PC-9 (cell line): ENCODE data around the gene CCNF. TPM values are rescaled to one million over a fixed set of nuclear protein-coding genes. Genes with fewer than 3 reads are reported as not detected.
"Not testable (repeated sequence)": the region's sequence is repeated elsewhere in the genome, so short reads cannot be mapped to it uniquely, and the experiment has no call there.

Source experiments
- BruUV-seq: library from RNA; stranded (reverse); fragments of 400-500 nt; replicated peaks from 2 replicates; lab custom pipeline; 2021; lab: Mats Ljungman, UMichigan
- CTCF ChIA-PET: fragments of 300-600 bp; sonication (Branson Sonifier 250); formaldehyde crosslinking; loops from one replicate; lab custom pipeline; 2022; ENCODE audit warnings: antibody characterized with exemption; lab: Charles Lee
- POLR2A ChIA-PET: fragments of 300-600 bp; sonication (Branson Sonifier 250); formaldehyde crosslinking; loops from one replicate; lab custom pipeline; 2022; ENCODE audit warnings: antibody characterized with exemption; ENCODE audit not compliant: unreplicated experiment; lab: Charles Lee
- DNase-seq, 2 experiments: peaks; one replicate each; pipeline versions ENCODE4 v3.0.0 to v3.0.0-alpha.2; 2015 to 2022; ENCODE audit warnings: mixed read lengths in 1 of 2
- H2AFZ ChIP-seq: fragments of 200-600 bp; sonication (generic); 2 replicates; pipeline ENCODE4 v1.8.1; 2017; ENCODE audit warnings: antibody characterized with exemption
- H3F3A ChIP-seq: fragments of 200-600 bp; sonication (generic); 2 replicates; pipeline ENCODE4 v1.8.1; 2017; ENCODE audit warnings: antibody characterized with exemption, mild to moderate bottlenecking, low read depth; ENCODE audit not compliant: insufficient read depth
- H3K27ac ChIP-seq: fragments of 200-600 bp; sonication (generic); 2 replicates; pipeline ENCODE4 v1.6.1; 2016; ENCODE audit warnings: mixed run types
- H3K27me3 ChIP-seq: fragments of 200-600 bp; sonication (generic); 2 replicates; pipeline ENCODE4 v1.6.1; 2016; ENCODE audit warnings: low read depth, mixed run types; ENCODE audit not compliant: insufficient read depth
- H3K36me3 ChIP-seq: fragments of 200-600 bp; sonication (generic); 2 replicates; pipeline ENCODE4 v1.6.1; 2016; ENCODE audit warnings: low read depth, mixed run types
- H3K4me1 ChIP-seq: fragments of 200-600 bp; sonication (generic); replicated peaks from 2 replicates; pipeline ENCODE4 v1.6.1; 2016; ENCODE audit warnings: mixed run types; ENCODE audit not compliant: insufficient read depth
- H3K4me2 ChIP-seq: fragments of 200-600 bp; sonication (generic); 2 replicates; pipeline ENCODE4 v1.6.1; 2017; ENCODE audit warnings: mixed run types
- H3K4me3 ChIP-seq: fragments of 200-600 bp; sonication (generic); 2 replicates; pipeline ENCODE4 v1.6.1; 2016; ENCODE audit warnings: mixed run types
- H3K79me2 ChIP-seq: fragments of 200-600 bp; sonication (generic); 2 replicates; pipeline ENCODE4 v1.6.1; 2017; ENCODE audit warnings: low read depth, mixed run types
- H3K9me2 ChIP-seq: fragments of 200-600 bp; sonication (generic); 2 replicates; pipeline ENCODE4 v1.8.1; 2017; ENCODE audit warnings: mild to moderate bottlenecking; ENCODE audit not compliant: insufficient read depth
- H3K9me3 ChIP-seq: fragments of 200-600 bp; sonication (generic); 2 replicates; pipeline ENCODE4 v1.8.1; 2016; ENCODE audit warnings: low read depth; ENCODE audit not compliant: insufficient read depth
- H4K20me1 ChIP-seq: fragments of 200-600 bp; sonication (generic); 2 replicates; pipeline ENCODE4 v1.8.1; 2017; ENCODE audit not compliant: insufficient read depth
- CTCF ChIP-seq: fragments of 200-600 bp; sonication (generic); conservative IDR thresholded peaks from 2 replicates; pipeline ENCODE4 v1.6.1; 2017; ENCODE audit warnings: mixed run types, antibody characterized with exemption, mild to moderate bottlenecking, moderate library complexity
- EZH2 ChIP-seq: fragments of 200-600 bp; sonication (generic); IDR thresholded peaks from 2 replicates; pipeline ENCODE4 v1.8.0; 2017; ENCODE audit warnings: antibody characterized with exemption, low read depth
- intact Hi-C: fragments of 100-400 bp; cut with micrococcal nuclease; formaldehyde crosslinking; loops from one replicate; pipeline ENCODE4 v1.10.0; 2022; ENCODE audit not compliant: unreplicated experiment
- total RNA-seq: library from RNA; stranded (reverse); gene quantifications from 2 replicates; pipeline ENCODE4 v1.2.3, GENCODE V29; 2021

CCNF gene
- total RNA-seq, 1 experiment from 2014 or later = 69.0 TPM

GRCh38 chr16:2429771-2430663 is 770 bp downstream of the CCNF start:
- peaks cover 40% of the 10 kb centered on the region for H3K79me2 ChIP-seq
- H3K9me3 ChIP-seq = no peaks in the 10 kb centered on the region
- no peaks in the 10 kb centered on the region for H3K27me3 ChIP-seq
- peak overlapping the region; percentile 99 for H3K4me3 ChIP-seq
- ChIA-PET POLR2A (interaction anchor here (0.7 kb wide), 1 partner anchor 354 kb away, joined by 3 read pairs; no protein-coding TSS in a partner anchor), CTCF (interaction anchor here (0.7 to 0.9 kb wide), 2 partner anchors 28 to 178 kb away, joined by 3 read pairs; no protein-coding TSS in a partner anchor)
- peaks cover 40% of the 10 kb centered on the region for H3K4me1 ChIP-seq
- H3F3A ChIP-seq = peaks cover 23% of the 10 kb centered on the region; the same call in 1 of the 2 replicates
- H4K20me1 ChIP-seq = no peaks in the 10 kb centered on the region; the same call in 1 of the 2 replicates
- TF ChIP-seq CTCF = peak; percentile 42; the same call in 1 of the 2 replicates
- TF ChIP-seq EZH2 = no peak
- TSS peak; percentile 29 for BruUV-seq
- peak in 1 of 2 experiments; percentile 25 for DNase-seq
- no peak overlapping the region for H3K27ac ChIP-seq
- H2AFZ ChIP-seq = peak overlapping the region; percentile 91
- no peaks in the 10 kb centered on the region for H3K9me2 ChIP-seq
- H3K36me3 ChIP-seq = no peaks in the 10 kb centered on the region; the same call in 1 of the 2 replicates
- peak overlapping the region; percentile 87 for H3K4me2 ChIP-seq
- intact Hi-C loops = loop anchor here (2.0 to 5.0 kb wide), 3 partner anchors 72 to 161 kb away; partner anchors contain the start of genes ABCA3 and RNPS1

- Histone ChIP-seq H3K4me1 (peaks cover 25% of the 10 kb centered on the region), H3K79me2 (peaks cover 40% of the 10 kb centered on the region), H2AFZ (no peak overlapping the region), H4K20me1 (no peaks in the 10 kb centered on the region; the same call in 1 of the 2 replicates), H3K4me3 (no peak overlapping the region), H3K9me2 (no peaks in the 10 kb centered on the region), H3F3A (peaks cover 20% of the 10 kb centered on the region; the same call in 1 of the 2 replicates), H3K27ac (no peak overlapping the region), H3K9me3 (no peaks in the 10 kb centered on the region), H3K4me2 (no peak overlapping the region), H3K27me3 (no peaks in the 10 kb centered on the region), H3K36me3 (peaks cover 6% of the 10 kb centered on the region; the same call in 1 of the 2 replicates)
- intact Hi-C loops = no loop called here
- DNase-seq = no peak
- BruUV-seq = no TSS peak
- ChIA-PET CTCF (no interaction called here), POLR2A (no interaction called here)
- no peak for TF ChIP-seq EZH2
- TF ChIP-seq CTCF = peak; percentile 26; the same call in 1 of the 2 replicates
These were observed 3.0 kb downstream of the CCNF start for GRCh38 chr16:2432286-2432685.

- peaks cover 18% of the 10 kb centered on the region for H3K4me1 ChIP-seq
- no peak overlapping the region for H3K4me3 ChIP-seq
- H3K4me2 ChIP-seq = no peak overlapping the region
- intact Hi-C loops = no loop called here
- DNase-seq = no peak
- TF ChIP-seq CTCF = no peak
- no peak for TF ChIP-seq EZH2
- no peaks in the 10 kb centered on the region for H3K27me3 ChIP-seq
- H3K79me2 ChIP-seq = peaks cover 40% of the 10 kb centered on the region
- H2AFZ ChIP-seq = no peak overlapping the region
- no peaks in the 10 kb centered on the region; the same call in 1 of the 2 replicates for H4K20me1 ChIP-seq
- POLR2A ChIA-PET = no interaction called here
- CTCF ChIA-PET = no interaction called here
- no peaks in the 10 kb centered on the region for H3K9me2 ChIP-seq
- no peaks in the 10 kb centered on the region for H3K9me3 ChIP-seq
- H3K27ac ChIP-seq = no peak overlapping the region
- peaks cover 6% of the 10 kb centered on the region; the same call in 1 of the 2 replicates for H3K36me3 ChIP-seq
- H3F3A ChIP-seq = peaks cover 13% of the 10 kb centered on the region; the same call in 1 of the 2 replicates
- no TSS peak for BruUV-seq
These were observed 3.7 kb downstream of the CCNF start for GRCh38 chr16:2432801-2433505.

- H3K4me2 ChIP-seq, POLR2A ChIA-PET, H3K9me3 ChIP-seq, BruUV-seq, H2AFZ ChIP-seq, H4K20me1 ChIP-seq, H3F3A ChIP-seq, H3K27me3 ChIP-seq, intact Hi-C loops, H3K9me2 ChIP-seq, H3K4me3 ChIP-seq, H3K27ac ChIP-seq, DNase-seq, CTCF ChIA-PET: not testable (repeated sequence)
- peaks cover 32% of the 10 kb centered on the region for H3K79me2 ChIP-seq
- H3K36me3 ChIP-seq = peaks cover 16% of the 10 kb centered on the region; the same call in 1 of the 2 replicates
- peaks cover 10% of the 10 kb centered on the region for H3K4me1 ChIP-seq
These were observed 6.0 kb downstream of the CCNF start for GRCh38 chr16:2435236-2435635.
